GM12865 (cell line): ENCODE measurements around the gene KRT4.

Source experiments
- DNase-seq: peaks from one replicate; pipeline ENCODE4 v3.0.0; 2010; ENCODE audit warnings: low read depth
- H3K4me3 ChIP-seq: 2 replicates; pipeline ENCODE4 v1.5.1; 2011; ENCODE audit warnings: mild to moderate bottlenecking, low read depth, low read length, control low read depth
- CTCF ChIP-seq: IDR thresholded peaks from 2 replicates; pipeline ENCODE4 v1.5.1; 2011; ENCODE audit warnings: low read length, control low read depth, low read depth, inconsistent platforms; ENCODE audit not compliant: insufficient read depth; ENCODE audit errors: missing control alignments

KRT4 gene

GRCh38 chr12:52836491-52837412, 22.8 kb upstream of the KRT4 start:
- no peak overlapping the region for H3K4me3 ChIP-seq
- no peak for DNase-seq
- no peak for TF ChIP-seq CTCF

- no peak for DNase-seq
- TF ChIP-seq CTCF, result no peak
- no peak overlapping the region for H3K4me3 ChIP-seq
Observed at GRCh38 chr12:52836042-52836466, 22.1 kb upstream of the KRT4 start.

- DNase-seq, result no peak
- no peak for TF ChIP-seq CTCF
- no peak overlapping the region for H3K4me3 ChIP-seq
Observed at GRCh38 chr12:52835271-52836041, 21.5 kb upstream of the KRT4 start.

- DNase-seq, result no peak
- no peak for TF ChIP-seq CTCF
- no peak overlapping the region for H3K4me3 ChIP-seq
Observed at GRCh38 chr12:52834727-52835001, 20.7 kb upstream of the KRT4 start.

- no peak for DNase-seq
- TF ChIP-seq CTCF, result no peak
- no peak within 1 kb of the TSS for H3K4me3 ChIP-seq
Observed at GRCh38 chr12:52833922-52834726, 20.2 kb upstream of the KRT4 start, which contains the start of gene KRT79. Gene KRT79 (minus strand): TSS chr12:52834311. CDS start chr12:52834260, 51 bp downstream.

GRCh38 chr12:52832985-52833905, 19.3 kb upstream of the KRT4 start:
- H3K4me3 ChIP-seq, result no peak overlapping the region
- DNase-seq, result no peak
- TF ChIP-seq CTCF, result no peak
